ENCODE results near the gene OBP2A. TPM values are rescaled to one million over a fixed set of nuclear protein-coding genes. Genes with fewer than 3 reads are reported as not detected.

Gene OBP2A
- total RNA-seq, 8 experiments from 2014 or later = 0.29 to 18.3 (median 0.75) TPM; not detected in 4

GRCh38 chr9:135582966-135583687 lies 37.2 kb downstream of the OBP2A start:
- in situ Hi-C loops (cut with MboI; ENCODE audit: low pct_unique_long_range_greater_than_20kb in 2 of 9, low sequenced_read_pairs in 9 of 9, unreplicated experiment in 9 of 9) = no loop called here
- H3K4me3 ChIP-seq = no peak overlapping the region
- H3K27ac ChIP-seq = no peak overlapping the region
- 17 to 100% (median 78%) methylated on average over 2 to 8 of the region's 19 CpGs; no CpG with 5 or more reads in 4 of the 10 experiments for WGBS, 10 experiments
- peak in 3 of 8 experiments; percentile 41 to 81 (median 79) for ATAC-seq (replicated peaks in 6 of 8)
- no peaks in the 10 kb centered on the region for H3K4me1 ChIP-seq (replicated peaks in 1 of 2)

- H3K27ac ChIP-seq = no peak overlapping the region
- no peaks in the 10 kb centered on the region for H3K4me1 ChIP-seq (replicated peaks in 1 of 2)
- H3K4me3 ChIP-seq = no peak overlapping the region
- in situ Hi-C loops (cut with MboI; ENCODE audit: low pct_unique_long_range_greater_than_20kb in 2 of 9, low sequenced_read_pairs in 9 of 9, unreplicated experiment in 9 of 9) = no loop called here
- WGBS, 10 experiments = 60 to 76% (median 63%) methylated on average over 3 to 7 of the region's 16 CpGs; no CpG with 5 or more reads in 7 of the 10 experiments
- no peak for ATAC-seq (replicated peaks in 6 of 8)
Measured at GRCh38 chr9:135583688-135584011, 37.7 kb downstream of the OBP2A start.

GRCh38 chr9:135584371-135584770 lies 38.4 kb downstream of the OBP2A start:
- WGBS, 10 experiments = 17% methylated on average over 1 of the region's 5 CpGs; no CpG with 5 or more reads in 9 of the 10 experiments
- no peak overlapping the region for H3K4me3 ChIP-seq
- ATAC-seq (replicated peaks in 6 of 8) = no peak
- no peaks in the 10 kb centered on the region for H3K4me1 ChIP-seq (replicated peaks in 1 of 2)
- H3K27ac ChIP-seq = no peak overlapping the region
- in situ Hi-C loops (cut with MboI; ENCODE audit: low pct_unique_long_range_greater_than_20kb in 2 of 9, low sequenced_read_pairs in 9 of 9, unreplicated experiment in 9 of 9) = no loop called here

GRCh38 chr9:135584934-135585333 lies 39.0 kb downstream of the OBP2A start:
- 0 to 88% (median 72%) methylated on average over 1 to 11 of the region's 16 CpGs; no CpG with 5 or more reads in 4 of the 10 experiments for WGBS, 10 experiments
- Histone ChIP-seq H3K4me3 (no peak overlapping the region), H3K27ac (no peak overlapping the region), H3K4me1 (replicated peaks in 1 of 2) (no peaks in the 10 kb centered on the region)
- ATAC-seq (replicated peaks in 6 of 8) = no peak
- in situ Hi-C loops (cut with MboI; ENCODE audit: low pct_unique_long_range_greater_than_20kb in 2 of 9, low sequenced_read_pairs in 9 of 9, unreplicated experiment in 9 of 9) = no loop called here

GRCh38 chr9:135586601-135587109 lies 40.7 kb downstream of the OBP2A start:
- H3K27ac ChIP-seq = no peak overlapping the region
- no peaks in the 10 kb centered on the region for H3K4me1 ChIP-seq (replicated peaks in 1 of 2)
- no peak for ATAC-seq (replicated peaks in 6 of 8)
- WGBS, 10 experiments = 77 to 94% methylated on average over 2 to 4 of the region's 15 CpGs; no CpG with 5 or more reads in 8 of the 10 experiments
- in situ Hi-C loops (cut with MboI; ENCODE audit: low pct_unique_long_range_greater_than_20kb in 2 of 9, low sequenced_read_pairs in 9 of 9, unreplicated experiment in 9 of 9) = no loop called here
- H3K4me3 ChIP-seq = no peak overlapping the region

- Histone ChIP-seq H3K27ac (no peak overlapping the region), H3K4me3 (no peak overlapping the region), H3K4me1 (replicated peaks in 1 of 2) (no peaks in the 10 kb centered on the region)
- 100% methylated on average over 1 of the region's 7 CpGs; no CpG with 5 or more reads in 9 of the 10 experiments for WGBS, 10 experiments
- in situ Hi-C loops (cut with MboI; ENCODE audit: low pct_unique_long_range_greater_than_20kb in 2 of 9, low sequenced_read_pairs in 9 of 9, unreplicated experiment in 9 of 9) = no loop called here
- peak in 2 of 8 experiments; percentile 67 to 94 for ATAC-seq (replicated peaks in 6 of 8)
Measured at GRCh38 chr9:135587658-135588057, 41.7 kb downstream of the OBP2A start.

GRCh38 chr9:135588371-135588770 lies 42.4 kb downstream of the OBP2A start:
- in situ Hi-C loops (cut with MboI; ENCODE audit: low pct_unique_long_range_greater_than_20kb in 2 of 9, low sequenced_read_pairs in 9 of 9, unreplicated experiment in 9 of 9) = no loop called here
- no CpG with 5 or more reads among the region's 9 CpGs for WGBS, 10 experiments
- Histone ChIP-seq H3K4me1 (replicated peaks in 1 of 2) (no peaks in the 10 kb centered on the region), H3K27ac (no peak overlapping the region), H3K4me3 (no peak overlapping the region)
- ATAC-seq (replicated peaks in 6 of 8) = no peak

- in situ Hi-C loops (cut with MboI; ENCODE audit: low pct_unique_long_range_greater_than_20kb in 2 of 9, low sequenced_read_pairs in 9 of 9, unreplicated experiment in 9 of 9) = no loop called here
- WGBS, 10 experiments = 0 to 85% (median 78%) methylated on average over 1 to 4 of the region's 20 CpGs; no CpG with 5 or more reads in 6 of the 10 experiments
- no peak for ATAC-seq (replicated peaks in 6 of 8)
Measured at GRCh38 chr9:135588886-135589595, 43.1 kb downstream of the OBP2A start.

GRCh38 chr9:135589596-135590485 lies 43.9 kb downstream of the OBP2A start:
- WGBS, 10 experiments = 0 to 77% (median 50%) methylated on average over 1 to 11 of the region's 15 CpGs; no CpG with 5 or more reads in 3 of the 10 experiments
- Histone ChIP-seq H3K27ac (no peak overlapping the region), H3K4me1 (replicated peaks in 1 of 2) (no peaks in the 10 kb centered on the region), H3K4me3 (no peak overlapping the region)
- no peak for ATAC-seq (replicated peaks in 6 of 8)
- in situ Hi-C loops (cut with MboI; ENCODE audit: low pct_unique_long_range_greater_than_20kb in 2 of 9, low sequenced_read_pairs in 9 of 9, unreplicated experiment in 9 of 9) = no loop called here

More at GRCh38 chr9:135588886-135589595, 43.1 kb downstream of the OBP2A start:
- H3K4me3 ChIP-seq = no peak overlapping the region
- no peaks in the 10 kb centered on the region for H3K4me1 ChIP-seq (replicated peaks in 1 of 2)
- no peak overlapping the region for H3K27ac ChIP-seq

- Histone ChIP-seq H3K27ac (no peak overlapping the region), H3K4me3 (no peak overlapping the region), H3K4me1 (replicated peaks in 1 of 2) (no peaks in the 10 kb centered on the region)
- ATAC-seq (replicated peaks in 6 of 8) = no peak
- in situ Hi-C loops (cut with MboI; ENCODE audit: low pct_unique_long_range_greater_than_20kb in 2 of 9, low sequenced_read_pairs in 9 of 9, unreplicated experiment in 9 of 9) = no loop called here
- WGBS, 10 experiments = 20 to 87% (median 76%) methylated on average over 1 to 8 of the region's 25 CpGs; no CpG with 5 or more reads in 5 of the 10 experiments
Measured at GRCh38 chr9:135590486-135591079, 44.7 kb downstream of the OBP2A start.

GRCh38 chr9:135591506-135592330 lies 45.8 kb downstream of the OBP2A start:
- no peak overlapping the region for H3K4me3 ChIP-seq
- in situ Hi-C loops (cut with MboI; ENCODE audit: low pct_unique_long_range_greater_than_20kb in 2 of 9, low sequenced_read_pairs in 9 of 9, unreplicated experiment in 9 of 9) = no loop called here
- no peak overlapping the region for H3K27ac ChIP-seq
- WGBS, 10 experiments = 40 to 83% (median 50%) methylated on average over 1 to 4 of the region's 22 CpGs; no CpG with 5 or more reads in 5 of the 10 experiments
- no peak for ATAC-seq (replicated peaks in 6 of 8)
- H3K4me1 ChIP-seq (replicated peaks in 1 of 2) = no peaks in the 10 kb centered on the region

- Histone ChIP-seq H3K4me1 (replicated peaks in 1 of 2) (no peaks in the 10 kb centered on the region), H3K27ac (no peak overlapping the region), H3K4me3 (no peak overlapping the region)
- in situ Hi-C loops (cut with MboI; ENCODE audit: low pct_unique_long_range_greater_than_20kb in 2 of 9, low sequenced_read_pairs in 9 of 9, unreplicated experiment in 9 of 9) = no loop called here
- WGBS, 10 experiments = 0% methylated on average over 1 of the region's 5 CpGs; no CpG with 5 or more reads in 9 of the 10 experiments
- no peak for ATAC-seq (replicated peaks in 6 of 8)
Measured at GRCh38 chr9:135592331-135592590, 46.3 kb downstream of the OBP2A start.

Measured in motor neuron (in vitro differentiated cells).